Stomach (tissue), 4 donors: ENCODE data around the gene RASGRP2.
A peak's percentile ranks its signal among the peaks of the same experiment; 100 is the strongest.

Experiments used
- POLR2AphosphoS5 ChIP-seq, 3 donors: sonication (generic); formaldehyde crosslinking; IDR thresholded peaks; one replicate each; pipeline ENCODE4 v1.6.1; 2016; ENCODE audit warnings: antibody characterized with exemption in 3 of 3
- TF ChIP-seq, protein P1 (sequence below), 7 experiments: fragments of 450-650 bp in 4 of 7; fragments of 200-600 bp in 3 of 7; sonication (generic) in 3 of 7; IDR thresholded peaks; one replicate each; pipeline ENCODE4 v1.5.1; 2016 to 2019; ENCODE audit warnings: antibody characterized with exemption in 7 of 7, control low read depth in 2 of 7, mild to moderate bottlenecking in 1 of 7

GRCh38 chr11:64743591-64744543 lies at the start of gene RASGRP2:
- peak in 1 of 3 donors; percentile 61 for TF ChIP-seq POLR2AphosphoS5 (IDR thresholded peaks at IDR 0.05)
- TF ChIP-seq, protein P1, sequence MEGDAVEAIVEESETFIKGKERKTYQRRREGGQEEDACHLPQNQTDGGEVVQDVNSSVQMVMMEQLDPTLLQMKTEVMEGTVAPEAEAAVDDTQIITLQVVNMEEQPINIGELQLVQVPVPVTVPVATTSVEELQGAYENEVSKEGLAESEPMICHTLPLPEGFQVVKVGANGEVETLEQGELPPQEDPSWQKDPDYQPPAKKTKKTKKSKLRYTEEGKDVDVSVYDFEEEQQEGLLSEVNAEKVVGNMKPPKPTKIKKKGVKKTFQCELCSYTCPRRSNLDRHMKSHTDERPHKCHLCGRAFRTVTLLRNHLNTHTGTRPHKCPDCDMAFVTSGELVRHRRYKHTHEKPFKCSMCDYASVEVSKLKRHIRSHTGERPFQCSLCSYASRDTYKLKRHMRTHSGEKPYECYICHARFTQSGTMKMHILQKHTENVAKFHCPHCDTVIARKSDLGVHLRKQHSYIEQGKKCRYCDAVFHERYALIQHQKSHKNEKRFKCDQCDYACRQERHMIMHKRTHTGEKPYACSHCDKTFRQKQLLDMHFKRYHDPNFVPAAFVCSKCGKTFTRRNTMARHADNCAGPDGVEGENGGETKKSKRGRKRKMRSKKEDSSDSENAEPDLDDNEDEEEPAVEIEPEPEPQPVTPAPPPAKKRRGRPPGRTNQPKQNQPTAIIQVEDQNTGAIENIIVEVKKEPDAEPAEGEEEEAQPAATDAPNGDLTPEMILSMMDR (IDR thresholded peaks at IDR 0.05) = peak in 5 of 7 experiments; percentile 17 to 56 (median 46)
